Measurements from ENCODE around the gene AAMP.
A peak's percentile ranks its signal among the peaks of the same experiment; 100 is the strongest.

AAMP gene

DNA sequence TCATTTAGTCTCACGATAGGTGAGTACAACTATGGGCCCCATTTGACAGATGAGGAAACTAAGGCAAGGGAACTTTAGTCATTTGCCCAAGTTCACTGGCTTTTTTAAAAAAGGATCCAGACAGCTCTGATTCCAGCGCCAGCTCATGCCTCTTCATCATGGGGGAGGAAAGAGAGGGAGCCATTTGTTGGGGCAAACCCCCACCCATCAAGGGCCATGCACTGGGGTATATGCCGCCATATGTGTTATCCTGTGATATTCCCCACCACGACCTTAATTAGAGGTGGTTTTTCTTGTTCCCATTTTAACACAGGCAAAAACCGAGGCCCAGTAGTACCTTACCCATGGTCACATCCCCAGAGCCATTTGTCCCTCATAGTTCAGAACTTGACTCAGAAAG is 9.8 kb downstream of the AAMP start:
- DNase-seq (ENCODE audit: low spot score): no peak

DNA sequence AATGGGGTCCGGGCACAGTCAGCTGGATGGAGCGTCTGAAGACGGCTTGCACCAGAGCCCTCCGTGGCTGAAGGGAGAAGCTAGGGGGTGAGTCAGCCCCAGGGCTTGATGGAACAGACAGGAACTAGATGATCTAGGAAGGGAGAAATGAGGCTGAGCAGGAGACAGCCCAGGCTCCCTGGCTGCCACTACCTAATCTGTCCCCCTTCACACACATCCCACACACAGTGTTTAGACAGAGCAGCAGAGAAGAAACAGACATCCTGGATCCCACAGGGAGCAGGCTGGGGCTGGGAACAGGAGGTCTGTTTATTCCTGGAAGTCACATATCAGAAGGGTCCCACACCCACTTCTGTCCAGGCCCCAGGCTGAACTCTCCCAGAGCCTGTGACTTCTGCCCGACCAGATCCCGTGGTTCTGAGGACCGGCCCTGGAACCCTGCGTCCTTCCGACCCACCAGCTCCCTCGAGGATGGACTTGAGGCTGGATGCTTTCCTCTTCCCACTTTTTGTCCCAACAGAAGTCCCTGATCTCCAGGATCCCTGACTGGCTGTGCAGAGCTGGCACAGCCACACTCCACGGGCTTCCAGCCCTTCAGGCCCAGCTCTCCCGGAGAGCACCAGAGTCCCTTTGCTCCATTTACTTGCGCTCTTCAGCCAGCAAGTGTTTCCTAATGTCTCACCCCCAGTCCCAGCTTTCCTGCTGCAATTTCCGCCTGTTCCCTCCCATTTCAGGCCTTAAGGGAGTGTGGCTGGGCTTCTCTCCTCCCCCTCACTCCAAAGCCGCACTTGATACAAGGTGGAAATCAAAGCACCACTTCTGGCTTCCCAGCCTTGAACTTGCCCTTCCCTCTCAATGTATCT is 10.6 kb downstream of the AAMP start:
- no peak for DNase-seq (ENCODE audit: low spot score)

DNA sequence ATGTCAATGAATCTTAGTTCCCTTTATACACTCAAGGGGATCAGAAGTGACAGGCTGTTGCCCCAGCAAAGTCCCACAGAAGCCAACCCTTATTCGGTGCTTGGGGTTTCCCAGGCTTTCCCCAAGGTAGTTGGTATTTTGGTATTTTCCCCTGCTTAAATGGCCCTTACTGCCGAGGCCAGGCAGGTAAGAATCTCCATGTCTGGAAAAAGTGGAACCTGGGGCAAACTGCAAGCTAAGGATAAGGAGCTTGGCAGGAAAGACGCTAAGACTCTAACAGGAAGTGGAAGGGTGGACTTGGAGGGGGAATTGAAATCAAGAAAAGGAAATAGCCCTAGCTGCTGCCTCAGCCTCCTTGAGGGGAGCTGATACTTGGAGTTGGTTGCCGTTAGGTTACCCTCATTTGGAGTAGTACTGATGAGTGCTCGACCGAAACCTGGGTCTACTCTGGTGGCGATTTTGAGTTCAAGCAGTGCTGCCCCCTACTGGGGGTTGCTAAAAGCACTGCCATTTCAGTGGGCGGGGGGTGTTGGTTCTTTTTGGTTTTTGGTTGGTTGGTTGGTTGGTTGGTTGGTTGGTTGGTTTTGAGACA is 12.5 kb downstream of the AAMP start:
- DNase-seq (ENCODE audit: low spot score): no peak

DNA sequence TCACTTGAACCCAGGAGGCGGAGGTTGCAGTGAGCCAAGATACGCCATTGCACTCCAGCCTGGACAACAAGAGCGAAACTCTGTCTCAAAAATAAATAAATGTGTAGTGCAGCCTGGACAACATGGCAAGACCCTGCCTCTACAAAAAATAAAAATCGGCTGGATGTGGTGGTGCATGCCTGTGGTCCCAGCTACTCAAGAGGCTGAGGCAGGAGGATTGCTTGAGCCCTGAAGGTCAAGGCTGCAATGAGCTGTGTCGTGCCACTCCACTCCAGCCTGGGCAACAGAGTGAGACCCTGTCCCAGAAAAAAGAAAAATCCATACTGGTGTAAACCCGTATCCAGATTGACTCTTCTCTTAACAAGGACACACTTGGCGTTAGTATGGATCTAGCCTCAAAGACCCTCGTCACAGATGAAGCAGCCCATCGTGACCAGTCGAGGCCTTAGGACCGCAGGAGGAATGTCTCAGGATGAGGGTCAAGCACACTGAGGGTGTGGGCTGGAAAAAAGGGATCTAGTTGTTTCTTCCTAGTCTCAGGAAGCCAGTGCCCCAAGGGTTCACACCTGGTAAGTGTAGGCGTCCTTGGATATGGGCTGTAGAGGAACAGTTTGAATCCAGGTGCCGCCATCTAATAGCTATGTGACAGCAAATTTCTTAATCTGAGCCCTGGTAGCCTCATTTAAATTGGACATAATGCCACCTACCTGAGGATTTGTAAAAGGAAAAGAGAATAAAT is 13.2 kb downstream of the AAMP start:
- DNase-seq (ENCODE audit: low spot score): no peak

DNA sequence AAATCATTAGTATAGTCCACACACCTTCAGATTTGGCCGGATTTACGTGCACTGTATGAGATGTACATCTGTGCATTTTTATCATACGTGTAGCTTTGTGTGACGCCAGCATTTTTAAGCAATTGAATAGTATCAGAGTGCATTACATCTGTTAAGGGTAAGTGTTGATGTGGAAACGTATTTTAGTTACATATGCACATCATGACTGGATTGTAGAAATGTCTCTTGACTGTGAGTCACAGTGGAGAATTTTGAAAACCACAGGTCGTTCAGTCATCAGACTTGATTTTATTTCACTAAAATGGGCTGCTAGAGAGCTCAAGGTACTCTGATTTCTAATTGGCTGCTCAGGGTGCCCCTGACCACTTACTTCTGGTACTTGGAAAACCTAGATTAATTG is 14.5 kb downstream of the AAMP start:
- no peak for DNase-seq (ENCODE audit: low spot score)

DNA sequence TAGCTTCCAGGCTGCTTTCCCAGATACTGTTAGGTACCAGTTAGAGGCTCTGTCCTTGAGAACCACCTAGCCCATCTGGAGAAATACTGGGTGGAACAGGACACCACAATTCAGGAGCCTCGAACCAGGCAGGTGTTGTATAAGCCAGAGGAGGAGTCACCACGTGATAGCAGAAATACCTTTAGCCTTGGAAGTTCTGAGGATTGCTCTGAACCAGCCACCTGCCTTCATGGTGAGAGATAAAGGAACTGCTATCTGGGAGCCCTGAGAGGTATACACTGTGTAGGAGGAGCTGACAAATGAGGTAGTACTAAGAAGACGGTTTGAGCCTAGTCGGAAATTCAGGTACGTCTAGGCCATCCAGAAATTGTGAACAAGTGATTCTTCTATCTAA is 16.7 kb downstream of the AAMP start:
- DNase-seq (ENCODE audit: low spot score): no peak

DNA sequence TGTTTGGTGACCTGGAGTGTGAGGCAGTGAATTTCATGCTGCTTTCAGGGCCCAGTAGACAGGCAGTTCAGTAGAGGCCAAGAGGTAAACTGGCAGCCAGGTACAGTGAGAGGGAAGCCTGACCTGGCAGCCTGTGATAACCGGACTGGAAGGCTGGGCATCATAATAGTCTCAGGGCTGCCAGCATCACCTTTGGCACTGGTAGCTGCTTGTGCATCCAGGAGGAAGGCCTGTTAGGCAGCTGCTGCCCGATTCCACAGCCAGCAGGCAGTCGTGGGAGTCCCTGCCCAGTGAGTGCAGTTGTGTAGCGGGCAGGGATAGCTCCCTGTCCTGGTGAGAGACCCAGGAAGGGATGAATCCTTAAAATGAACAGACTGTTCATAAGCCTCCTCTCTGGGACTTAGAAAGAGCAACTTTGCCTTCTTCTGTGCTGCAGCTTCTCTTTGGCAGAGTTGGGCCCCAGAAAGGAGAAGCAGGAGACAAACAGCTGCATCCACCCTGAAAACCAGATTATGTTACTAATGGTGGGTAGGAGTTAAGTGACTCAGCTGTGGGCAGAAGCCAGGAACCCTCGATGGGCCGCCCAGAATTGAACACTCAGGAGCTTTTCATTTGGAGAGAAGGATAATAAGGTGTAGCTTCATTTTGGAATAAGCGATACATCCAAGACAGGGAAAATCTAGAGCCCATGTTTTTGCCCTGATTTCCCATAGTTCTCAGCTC is 17.3 kb downstream of the AAMP start:
- DNase-seq (ENCODE audit: low spot score): no peak

DNA sequence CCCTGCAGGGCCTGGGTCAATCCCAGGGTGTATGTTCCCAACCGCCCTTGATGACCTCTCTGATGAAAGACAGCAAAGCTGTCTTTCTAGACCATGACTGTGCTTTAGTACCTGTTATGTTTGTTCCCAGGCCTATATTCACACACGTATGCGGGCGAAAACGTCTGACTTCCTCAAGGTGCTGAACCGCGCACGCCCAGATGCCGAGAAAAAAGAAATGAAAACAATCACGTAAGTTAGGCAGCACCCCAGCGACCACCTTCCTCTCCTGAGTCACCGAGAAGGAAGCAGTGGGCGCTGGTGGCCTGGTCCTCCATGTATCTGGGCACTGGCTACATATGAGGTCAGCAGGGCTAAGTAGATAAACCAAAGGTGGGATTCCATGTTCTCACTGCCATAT is 20.2 kb downstream of the AAMP start:
- no peak for DNase-seq (ENCODE audit: low spot score)

DNA sequence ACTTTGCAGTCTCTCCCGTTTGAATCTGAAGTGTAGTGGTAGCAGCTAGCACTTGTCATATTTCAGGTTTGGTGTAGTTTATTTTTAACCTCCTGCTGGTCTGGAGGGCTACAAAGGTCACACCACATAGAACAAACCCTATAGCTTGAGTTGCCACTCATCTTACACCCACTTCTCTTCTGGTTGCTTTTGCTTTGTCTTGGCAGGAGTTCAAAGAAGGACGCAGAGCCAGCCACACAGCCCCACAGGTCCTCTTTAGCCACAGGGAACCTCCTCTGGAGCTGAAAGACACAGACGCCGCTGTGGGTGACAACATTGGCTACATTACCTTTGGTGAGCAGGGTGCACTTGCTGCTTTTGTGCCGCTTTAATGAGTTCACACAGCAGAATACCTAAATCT is 24.7 kb downstream of the AAMP start:
- no peak for DNase-seq (ENCODE audit: low spot score)

DNA sequence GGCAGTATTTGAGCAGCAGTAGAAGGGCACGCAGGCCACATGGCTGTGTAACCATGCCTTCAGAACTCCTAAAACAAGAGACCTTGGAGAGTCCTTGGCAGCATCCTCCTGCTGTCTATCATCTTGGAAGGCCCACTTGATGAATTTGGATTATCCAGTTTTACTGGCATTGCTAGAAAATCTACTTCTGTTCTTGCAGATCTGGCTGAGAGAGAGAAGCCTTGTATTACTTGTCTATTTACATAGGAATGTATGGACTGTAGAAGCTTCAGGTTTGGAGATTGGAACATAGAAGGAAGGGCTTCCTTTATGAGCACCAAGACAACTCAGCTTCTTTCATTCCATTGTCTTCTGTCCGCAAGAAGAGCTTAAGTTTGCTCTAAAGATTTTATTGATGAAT is 25.3 kb downstream of the AAMP start:
- DNase-seq (ENCODE audit: low spot score): no peak

DNA sequence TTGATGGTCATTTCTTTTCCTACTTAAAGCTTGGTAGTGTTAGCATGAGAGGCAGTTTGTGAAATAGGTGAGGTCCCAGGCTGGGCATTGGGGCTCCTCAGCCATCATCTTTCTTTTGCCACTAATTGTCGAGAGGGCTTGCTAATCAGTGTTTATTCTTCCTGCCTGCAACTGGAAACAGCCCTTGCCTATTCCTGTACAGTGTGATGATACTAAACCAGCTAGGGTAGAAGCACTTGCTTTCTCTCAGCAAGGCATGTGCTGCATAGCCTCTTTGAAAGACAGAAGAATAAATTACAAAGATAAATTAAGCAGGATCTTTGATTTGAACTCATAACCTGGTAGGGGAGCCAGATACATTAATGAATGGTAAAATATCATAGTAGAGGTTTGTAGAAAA is 25.7 kb downstream of the AAMP start:
- no peak for DNase-seq (ENCODE audit: low spot score)

DNA sequence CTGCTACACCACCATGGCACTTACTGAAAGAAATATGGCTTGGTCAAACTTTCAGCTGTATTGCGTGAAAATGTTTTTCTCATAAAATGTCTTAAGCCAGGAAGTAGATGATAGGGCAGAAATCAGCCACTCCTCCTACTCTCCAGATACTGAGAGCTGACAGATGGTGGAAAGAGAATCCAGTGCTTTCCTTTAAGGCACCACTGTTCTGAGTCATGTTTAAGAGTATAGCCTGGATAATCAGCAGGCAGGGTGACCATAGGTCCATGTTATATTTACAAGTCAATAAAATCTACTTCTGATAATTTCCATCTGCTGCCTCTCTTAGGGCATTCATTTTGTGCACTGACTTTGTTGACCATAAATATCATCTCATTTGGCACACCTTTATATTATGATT is 31.1 kb downstream of the AAMP start:
- no peak for DNase-seq (ENCODE audit: low spot score)

DNA sequence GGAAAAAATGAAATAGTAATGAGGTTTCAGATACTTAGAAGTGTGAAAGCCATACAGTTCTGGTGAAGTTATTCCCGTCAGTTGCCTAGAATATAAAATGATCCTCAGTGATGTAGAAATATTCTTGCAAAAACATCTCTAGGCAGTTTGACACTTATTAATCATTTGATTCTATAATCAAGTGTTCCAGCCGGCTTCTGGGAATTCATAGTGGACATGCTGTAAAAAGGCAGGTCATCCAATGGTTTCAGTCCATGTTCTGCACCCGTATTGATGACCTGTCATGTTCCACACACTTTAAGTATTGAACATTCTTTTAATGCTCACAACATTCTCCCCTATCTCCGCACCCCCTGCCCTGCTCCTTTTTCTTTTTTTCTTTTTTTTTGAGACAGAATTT is 33.1 kb downstream of the AAMP start:
- DNase-seq (ENCODE audit: low spot score): no peak

DNA sequence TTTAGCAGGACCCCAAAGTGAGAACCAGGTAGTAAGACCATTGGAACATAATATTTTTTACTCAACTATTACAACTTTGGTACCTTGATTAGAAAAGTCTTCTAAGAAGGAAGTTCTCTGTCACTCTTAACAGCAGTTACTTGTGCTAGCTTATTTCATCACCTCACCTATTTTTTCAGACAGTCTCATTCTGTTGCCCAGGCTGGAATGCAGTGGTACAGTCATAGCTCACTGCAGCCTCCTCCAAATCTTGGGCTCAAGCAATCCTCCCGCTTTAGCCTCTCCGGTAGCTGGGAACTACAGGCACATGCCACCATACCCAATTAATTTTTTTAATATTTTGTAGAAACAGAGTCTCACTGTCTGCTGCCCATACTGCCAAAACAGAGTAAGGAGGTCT is 34.9 kb downstream of the AAMP start:
- DNase-seq (ENCODE audit: low spot score): no peak

DNA sequence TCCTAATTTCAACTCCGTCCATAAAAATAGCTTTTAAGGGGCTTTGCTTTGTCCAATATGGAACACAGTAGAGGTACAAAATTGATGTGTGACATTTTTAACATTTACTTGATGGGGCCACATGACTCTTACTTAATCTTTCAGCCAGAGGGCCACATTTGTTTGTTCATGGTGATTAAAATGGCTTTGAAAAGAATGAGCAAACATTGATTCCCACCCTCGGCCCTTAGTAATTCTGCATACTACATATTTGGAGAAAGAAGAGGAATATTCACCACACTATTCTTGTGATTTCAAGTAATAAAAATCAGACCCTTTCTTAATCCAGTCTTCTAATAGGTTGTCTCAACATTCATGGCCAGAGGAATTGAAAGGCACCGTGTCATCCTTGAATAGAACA is 35.4 kb downstream of the AAMP start:
- DNase-seq (ENCODE audit: low spot score): no peak

DNA sequence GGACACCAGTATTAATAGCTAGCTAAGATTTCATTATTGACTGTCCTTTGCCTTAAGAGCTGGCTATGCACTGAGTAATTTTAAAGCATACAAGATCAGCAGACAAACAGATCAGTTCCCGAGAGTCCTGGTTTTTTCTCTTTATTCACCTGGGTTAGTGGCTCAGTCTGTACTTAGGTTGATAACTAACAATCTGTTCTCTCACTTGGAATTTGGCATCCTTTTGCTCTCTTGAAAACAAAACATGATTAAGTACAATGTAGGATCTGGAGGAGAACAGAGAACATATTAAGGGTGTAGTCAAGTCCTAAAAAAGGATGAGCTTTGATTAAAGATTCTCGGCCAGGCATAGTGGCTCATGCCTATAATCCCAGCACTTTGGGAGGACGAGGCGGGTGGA is 36.4 kb downstream of the AAMP start:
- DNase-seq (ENCODE audit: low spot score): no peak

DNA sequence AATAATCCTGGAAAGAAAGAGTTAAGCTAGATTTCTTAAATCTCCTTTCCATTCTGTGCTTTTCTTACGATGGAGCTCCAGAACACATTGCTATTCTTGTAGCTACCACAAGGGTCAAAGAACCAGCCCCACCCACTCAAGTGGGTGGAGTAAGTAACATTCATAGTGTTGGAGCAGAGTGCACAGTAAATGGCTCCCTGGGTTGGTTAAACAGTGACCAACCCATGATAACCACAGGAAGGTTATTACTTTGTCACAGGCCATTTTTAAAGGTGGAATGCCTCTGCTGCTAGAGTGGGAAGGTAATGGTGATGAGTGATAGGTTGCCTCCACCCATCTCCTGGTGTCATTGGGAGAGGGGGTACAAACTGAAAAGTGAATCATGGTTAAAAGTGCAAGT is 39.1 kb downstream of the AAMP start:
- peak; percentile 36 for DNase-seq (ENCODE audit: low spot score)

DNA sequence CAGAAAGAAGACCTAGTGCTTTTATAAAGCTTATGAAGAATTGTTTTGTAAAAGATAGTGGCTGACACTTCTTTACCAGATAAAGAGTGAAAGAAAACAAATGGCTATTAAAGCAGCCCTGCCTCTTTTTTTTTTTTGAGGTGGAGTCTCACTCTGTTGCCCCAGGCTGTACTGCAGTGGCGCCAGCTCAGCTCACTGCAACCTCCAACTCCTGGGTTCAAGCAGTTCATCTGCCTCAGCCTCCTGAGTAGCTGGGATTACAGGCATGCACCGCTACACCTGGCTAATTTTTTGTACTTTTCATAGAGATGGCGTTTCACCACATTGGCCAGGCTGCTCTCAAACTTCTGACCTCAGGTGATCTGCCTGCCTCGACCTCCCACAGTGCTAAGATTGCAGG is 40.1 kb downstream of the AAMP start:
- no peak for DNase-seq (ENCODE audit: low spot score)

DNA sequence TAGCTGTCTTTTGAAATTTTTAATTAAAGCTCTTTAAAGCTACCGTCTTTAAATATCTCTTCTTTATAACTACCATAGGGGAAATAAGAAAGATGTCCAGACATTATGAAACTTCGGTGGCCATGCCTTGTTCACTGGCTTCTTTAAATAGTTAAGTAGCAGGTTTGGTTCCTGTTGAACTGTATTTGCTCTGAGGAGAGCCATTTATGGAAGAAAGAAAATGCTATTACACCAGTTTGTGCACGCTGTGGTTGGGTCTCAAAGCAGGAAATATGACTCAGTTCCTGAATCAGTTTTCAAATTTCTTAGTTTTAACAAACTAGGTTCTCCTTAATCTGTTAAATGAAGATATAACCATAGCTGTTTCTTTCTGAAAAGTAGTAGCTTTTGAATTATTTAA is 40.7 kb downstream of the AAMP start:
- peak; percentile 5 for DNase-seq (ENCODE audit: low spot score)

DNA sequence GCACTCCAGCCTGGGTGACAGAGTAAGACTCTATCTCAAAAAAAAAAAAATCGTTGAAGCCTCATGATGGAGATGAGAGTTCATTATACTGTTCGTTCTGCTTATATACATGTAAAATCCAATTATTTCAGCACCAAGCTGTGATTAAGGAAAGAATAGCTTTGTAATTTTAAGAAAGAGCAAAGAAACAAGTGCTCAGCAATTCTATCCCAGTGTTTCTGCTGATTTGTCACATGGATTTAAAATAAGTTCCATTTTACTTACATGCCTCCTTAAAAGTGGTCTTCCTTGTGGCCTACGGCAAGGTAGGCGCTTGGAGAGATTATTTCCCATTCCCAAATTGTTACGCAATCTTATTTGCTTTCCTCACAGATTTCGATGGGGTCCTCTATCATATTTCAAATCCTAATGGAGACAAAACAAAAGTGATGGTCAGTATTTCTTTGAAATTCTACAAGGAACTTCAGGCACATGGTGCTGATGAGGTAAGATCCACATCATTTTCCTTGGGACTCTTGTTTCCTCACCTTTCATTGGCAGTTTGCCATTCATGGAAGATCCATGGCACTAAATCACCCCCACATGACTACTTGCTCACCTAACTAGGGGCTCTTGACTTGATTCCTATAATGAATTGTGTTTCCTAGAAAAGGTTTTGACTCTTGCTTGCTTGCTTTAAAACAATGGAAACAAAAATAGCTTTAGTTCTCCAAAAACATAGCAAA is 41.4 kb downstream of the AAMP start:
- no peak for DNase-seq (ENCODE audit: low spot score)

DNA sequence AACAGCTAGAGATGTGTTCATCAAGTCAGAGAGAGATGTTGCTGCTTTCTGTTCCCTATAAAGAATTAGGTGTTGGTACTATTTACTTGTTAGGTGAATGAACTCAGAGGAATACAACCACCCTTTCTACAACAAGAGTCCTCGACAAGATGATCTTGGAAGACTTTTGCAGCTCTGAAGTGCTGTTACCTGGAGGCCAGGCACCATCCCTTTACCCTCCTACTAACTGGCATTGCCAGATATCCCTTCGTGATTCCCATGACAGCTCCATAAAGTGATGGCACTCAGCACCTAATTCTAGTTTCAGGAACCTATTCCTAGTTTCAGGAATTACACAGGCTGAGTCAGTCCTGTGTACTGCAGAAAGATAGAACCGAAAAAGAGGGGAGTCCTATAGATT is 43.0 kb downstream of the AAMP start:
- no peak for DNase-seq (ENCODE audit: low spot score)

DNA sequence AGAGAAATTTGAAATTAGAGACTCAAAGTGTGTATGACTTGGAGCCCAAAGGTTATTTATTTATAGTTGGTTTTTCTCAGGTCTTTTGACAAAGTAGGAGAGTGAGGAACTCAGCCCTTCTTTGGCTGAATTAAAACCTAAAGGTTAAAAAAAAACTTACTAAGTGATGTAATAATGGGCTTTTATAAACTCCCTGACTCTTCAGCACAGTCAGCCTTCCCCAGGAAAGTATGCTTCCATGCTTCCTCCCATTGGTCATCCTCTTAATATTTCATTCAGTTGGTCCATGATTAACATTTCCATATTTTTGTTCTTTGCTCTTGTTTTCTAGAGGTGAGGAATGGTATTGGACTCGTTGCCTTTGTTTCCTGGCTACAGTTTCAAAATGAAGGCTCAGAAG is 45.8 kb downstream of the AAMP start:
- no peak for DNase-seq (ENCODE audit: low spot score)

All from SW480 (cell line).